HG03159 (cell line): ENCODE measurements around the gene ANXA3.
"Not testable (repeated sequence)": the region's sequence is repeated elsewhere in the genome, so short reads cannot be mapped to it uniquely, and the experiment has no call there.

Experiments used
- ATAC-seq: cut with Tn5 transposase; IDR thresholded peaks from one replicate; pipeline ENCODE4 v1.9.1; 2021; ENCODE audit warnings: mild to moderate bottlenecking, moderate library complexity; ENCODE audit not compliant: unreplicated experiment

Gene ANXA3

GRCh38 chr4:78551420-78552351 is at the start of gene ANXA3:
ANXA3 (plus strand) TSS chr4:78551770; CDS start chr4:78554474, 2,704 bp downstream.
- peak; percentile 68 for ATAC-seq

- ATAC-seq: not testable (repeated sequence)
These were observed 45.3 kb upstream of the ANXA3 start for GRCh38 chr4:78506260-78506659.

GRCh38 chr4:78509043-78509442 is 42.5 kb upstream of the ANXA3 start:
- no peak for ATAC-seq

GRCh38 chr4:78510108-78510507 is 41.5 kb upstream of the ANXA3 start:
- ATAC-seq: no peak

- ATAC-seq: no peak
These were observed 40.9 kb upstream of the ANXA3 start for GRCh38 chr4:78510681-78511080.

GRCh38 chr4:78512357-78512920 is 39.1 kb upstream of the ANXA3 start:
- no peak for ATAC-seq

- no peak for ATAC-seq
These were observed 38.1 kb upstream of the ANXA3 start for GRCh38 chr4:78513411-78513975.

- ATAC-seq: no peak
These were observed 34.4 kb upstream of the ANXA3 start for GRCh38 chr4:78517050-78517652.

GRCh38 chr4:78518561-78518960 is 33.0 kb upstream of the ANXA3 start:
- no peak for ATAC-seq

GRCh38 chr4:78519962-78520361 is 31.6 kb upstream of the ANXA3 start:
- no peak for ATAC-seq

- no peak for ATAC-seq
These were observed 30.8 kb upstream of the ANXA3 start for GRCh38 chr4:78520808-78521226.

- ATAC-seq: no peak
These were observed 27.6 kb upstream of the ANXA3 start for GRCh38 chr4:78524009-78524408.

GRCh38 chr4:78525559-78525958 is 26.0 kb upstream of the ANXA3 start:
- no peak for ATAC-seq

- ATAC-seq: no peak
These were observed 24.5 kb upstream of the ANXA3 start for GRCh38 chr4:78527103-78527502.

GRCh38 chr4:78527555-78527954 is 24.0 kb upstream of the ANXA3 start:
- ATAC-seq: no peak

GRCh38 chr4:78528327-78528726 is 23.2 kb upstream of the ANXA3 start:
- ATAC-seq: no peak

- no peak for ATAC-seq
These were observed 21.9 kb upstream of the ANXA3 start for GRCh38 chr4:78529569-78530209.

GRCh38 chr4:78532046-78532445 is 19.5 kb upstream of the ANXA3 start:
- no peak for ATAC-seq

GRCh38 chr4:78533854-78534253 is 17.7 kb upstream of the ANXA3 start:
- no peak for ATAC-seq

GRCh38 chr4:78534286-78534955 is 17.1 kb upstream of the ANXA3 start:
- ATAC-seq: no peak
